Renal pelvis (tissue), 4 donors: ENCODE data around the gene CCT3. TPM values are rescaled to one million over a fixed set of nuclear protein-coding genes. Genes with fewer than 3 reads are reported as not detected.
"Not testable (repeated sequence)": the region's sequence is repeated elsewhere in the genome, so short reads cannot be mapped to it uniquely, and the experiment has no call there.

ENCODE experiments used
- DNase-seq: peaks from one replicate; pipeline ENCODE4 v3.0.0-alpha.2; 2013
- polyA plus RNA-seq, 3 donors: library from polyadenylated mRNA; unstranded; fragments of 120-200 nt; gene quantifications; one replicate each; pipeline ENCODE4 v1.2.1, GENCODE V29; 2013; ENCODE audit not compliant: insufficient read length in 3 of 3

CCT3 gene
- polyA plus RNA-seq, 3 donors: 297 to 392 (median 363) TPM

DNA sequence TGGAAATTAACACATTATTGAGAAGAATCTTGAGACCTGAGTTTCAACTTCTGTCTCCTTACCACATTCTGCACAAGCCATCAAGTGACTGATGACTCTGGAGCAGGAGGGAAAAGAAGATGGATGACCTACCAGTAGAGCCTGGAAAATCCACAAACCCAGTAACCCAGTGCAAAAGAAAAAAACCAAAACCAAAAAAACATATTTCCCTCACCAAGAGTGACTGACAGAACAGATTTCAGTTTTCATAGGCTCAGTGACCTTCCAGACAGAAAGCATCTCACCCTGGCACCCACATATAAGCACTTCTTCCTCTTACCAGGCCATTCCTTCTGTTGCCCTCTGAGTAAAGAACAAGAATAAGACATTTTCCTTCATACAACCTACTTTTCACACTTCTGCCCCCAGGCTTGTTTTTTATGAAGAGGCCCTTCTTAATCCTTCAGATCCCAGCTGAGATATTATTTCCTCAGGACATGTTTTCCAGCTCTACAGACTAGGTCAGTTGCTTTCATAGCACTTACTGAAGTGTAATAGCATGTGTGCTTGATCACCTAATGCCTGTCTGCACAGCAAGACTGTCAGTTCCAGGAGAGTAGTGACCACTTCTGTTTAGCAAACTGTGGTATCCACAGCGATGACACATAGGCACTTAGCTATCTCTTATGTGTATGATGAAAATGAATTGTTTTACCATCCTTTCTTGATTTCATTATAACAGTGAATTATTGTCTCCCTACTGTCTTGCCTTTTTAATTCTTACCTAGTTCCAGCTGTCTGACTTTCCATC lies 4.3 kb upstream of the CCT3 start:
- no peak for DNase-seq

DNA sequence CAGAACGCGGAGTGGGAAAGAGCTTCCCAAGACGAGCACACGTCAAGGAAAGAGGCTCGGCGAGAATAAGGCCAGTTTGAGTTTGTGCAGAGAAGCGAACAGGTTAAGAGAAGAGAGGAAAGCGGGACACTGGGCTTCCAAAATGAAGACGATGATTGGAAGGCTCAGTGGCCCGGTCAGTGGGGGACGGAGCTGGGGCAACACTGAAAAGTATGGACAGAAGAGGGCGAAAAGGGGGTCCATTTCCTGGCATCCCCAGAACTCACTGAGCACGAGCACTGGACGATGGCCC lies 258 bp downstream of the CCT3 start:
- DNase-seq: no peak

DNA sequence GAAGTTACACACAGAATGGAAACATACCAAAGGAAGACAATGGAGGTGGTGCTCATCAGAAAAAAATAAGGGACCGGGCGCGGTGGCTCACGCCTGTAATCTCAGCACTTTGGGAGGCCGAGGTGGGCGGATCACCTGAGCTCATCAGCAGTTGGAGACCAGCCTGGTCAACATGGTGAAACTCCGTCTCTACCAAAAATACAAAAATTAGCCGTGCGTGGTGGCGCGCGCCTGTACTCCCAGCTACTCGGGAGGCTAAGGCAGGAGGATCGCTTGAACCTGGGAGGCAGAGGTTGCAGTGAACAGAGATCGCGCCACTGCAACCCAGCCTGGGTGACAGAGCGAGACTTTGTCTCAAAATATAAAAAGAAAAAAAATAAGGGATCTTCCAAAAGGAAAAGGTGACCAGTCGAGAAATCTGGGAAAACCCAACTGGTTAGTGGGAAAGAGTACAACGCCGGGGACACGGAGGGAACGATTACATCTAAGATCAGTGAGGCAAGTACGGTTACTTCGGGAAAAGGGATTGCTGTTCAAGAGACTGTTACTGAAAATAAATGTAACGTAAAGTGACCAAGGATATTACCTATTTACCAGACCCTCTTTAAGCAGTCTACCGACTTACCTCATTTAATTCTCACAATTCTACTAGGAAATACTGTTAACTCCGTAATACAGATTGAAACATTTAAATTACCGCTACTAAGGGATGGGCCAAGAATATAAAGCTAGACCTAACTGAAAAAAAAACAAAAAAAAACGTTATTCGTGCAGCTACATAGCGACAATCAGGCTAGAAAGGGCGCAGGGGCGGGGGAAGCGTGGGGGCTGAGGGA lies 822 bp downstream of the CCT3 start:
- no peak for DNase-seq

DNA sequence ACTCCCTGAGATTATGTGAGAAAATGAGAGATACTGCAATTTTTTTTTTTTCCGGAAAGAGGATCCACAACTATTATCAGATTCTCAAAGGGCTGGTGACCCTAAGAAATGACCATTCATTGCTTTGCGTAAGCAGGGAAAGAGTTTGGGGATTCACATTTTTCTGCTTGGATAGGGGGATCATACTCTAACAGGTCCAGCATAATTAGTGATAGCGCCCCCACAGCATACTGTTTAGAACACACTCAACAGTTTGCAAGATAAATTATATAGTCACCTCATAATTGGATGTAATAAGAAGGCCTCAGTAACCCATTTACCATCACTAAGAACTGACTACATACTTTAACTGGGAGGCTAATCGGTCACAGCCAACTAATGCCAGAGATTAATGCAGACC lies 1.9 kb downstream of the CCT3 start:
- no peak for DNase-seq

DNA sequence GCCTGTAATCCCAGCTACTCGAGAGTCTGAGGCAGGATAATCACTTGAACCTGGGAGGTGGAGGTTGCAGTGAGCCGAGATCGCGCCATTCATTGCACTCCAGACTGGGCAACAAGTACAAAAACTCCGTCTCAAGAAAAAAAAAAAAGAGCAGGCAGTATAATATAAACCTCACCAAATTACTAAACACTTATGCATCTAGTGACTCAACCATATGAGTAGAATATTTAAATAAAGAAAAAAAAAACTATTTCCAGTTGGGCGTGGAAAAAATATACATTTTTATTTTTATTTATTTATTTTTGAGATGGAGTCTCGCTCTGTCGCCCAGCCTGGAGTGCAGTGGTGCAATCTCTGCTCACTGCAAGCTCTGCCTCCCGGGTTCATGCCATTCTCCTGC lies 14.9 kb downstream of the CCT3 start:
- DNase-seq: not testable (repeated sequence)

DNA sequence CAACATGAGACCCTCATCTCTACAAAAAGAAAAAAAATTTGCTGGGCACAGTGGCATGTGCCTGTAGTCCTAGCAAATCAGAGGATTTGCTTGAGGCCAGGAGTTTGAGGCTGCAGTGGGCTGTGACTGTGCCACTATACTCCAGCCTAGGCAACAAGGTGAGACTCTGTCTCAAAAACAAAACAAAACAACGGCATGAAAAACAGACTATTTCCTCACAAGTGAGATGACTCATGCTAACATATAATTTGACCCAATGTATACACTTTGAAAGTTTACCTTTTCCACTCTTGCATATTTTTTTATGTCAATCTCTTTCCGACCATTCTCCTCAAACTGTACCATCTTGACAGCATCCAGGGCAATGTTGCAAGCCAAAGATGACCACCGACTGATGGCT lies 17.5 kb downstream of the CCT3 start:
- no peak for DNase-seq

DNA sequence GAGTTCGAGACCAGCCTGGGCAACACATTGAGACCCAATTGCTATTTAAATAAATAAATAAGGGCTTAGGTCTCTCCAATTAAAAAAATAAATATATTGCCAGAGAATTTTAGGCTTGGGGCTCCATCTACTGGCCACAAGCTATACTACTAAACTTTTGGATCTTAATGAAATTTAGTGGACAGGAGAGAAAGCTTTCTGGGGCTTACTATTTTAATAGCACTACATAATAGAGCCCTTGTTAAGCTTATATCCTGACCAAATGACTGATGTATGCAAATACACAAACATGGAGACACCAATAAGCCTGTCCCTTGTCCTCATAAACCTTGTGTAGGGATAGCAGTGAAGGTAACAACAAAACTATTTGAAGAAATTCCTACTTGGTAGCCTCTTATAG lies 18.4 kb downstream of the CCT3 start:
- no peak for DNase-seq

DNA sequence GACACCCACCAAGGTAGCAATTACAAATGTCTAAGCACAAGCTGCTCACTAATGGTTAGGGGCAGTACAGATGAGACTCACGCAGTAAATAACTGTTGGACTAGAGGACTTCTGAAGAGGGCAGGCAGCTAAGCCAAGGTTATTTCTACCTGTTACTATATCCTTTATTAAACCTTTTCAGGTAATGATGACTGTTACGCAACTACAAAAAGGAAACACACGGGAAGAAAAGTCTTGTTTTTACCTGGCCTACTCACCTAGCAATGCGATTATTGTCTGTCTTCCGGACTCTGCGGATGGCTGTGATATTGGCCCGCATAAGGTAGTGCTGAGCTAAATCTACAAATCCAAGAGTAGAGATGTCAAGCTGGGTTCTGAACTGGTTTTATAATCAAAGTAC lies 21.2 kb downstream of the CCT3 start:
- no peak for DNase-seq

DNA sequence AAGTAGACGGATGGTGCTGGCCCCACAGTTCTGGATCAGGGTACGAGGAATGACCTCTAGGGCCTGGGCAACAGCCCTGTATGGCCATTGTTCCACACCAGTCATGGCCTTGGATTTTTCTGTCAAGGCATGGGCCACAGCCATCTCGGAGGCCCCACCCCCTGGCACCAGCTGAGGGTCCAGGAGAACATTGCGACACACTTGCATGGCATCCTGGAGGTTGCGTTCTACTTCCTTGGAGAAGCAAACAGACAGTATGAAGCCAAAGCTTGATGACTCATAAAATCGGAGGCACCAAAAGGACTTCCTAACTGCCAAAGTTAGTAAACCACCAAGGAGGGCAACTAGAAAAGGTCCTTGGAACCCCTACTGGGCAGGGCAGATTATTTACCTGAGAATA lies 27.1 kb downstream of the CCT3 start:
- no peak for DNase-seq

DNA sequence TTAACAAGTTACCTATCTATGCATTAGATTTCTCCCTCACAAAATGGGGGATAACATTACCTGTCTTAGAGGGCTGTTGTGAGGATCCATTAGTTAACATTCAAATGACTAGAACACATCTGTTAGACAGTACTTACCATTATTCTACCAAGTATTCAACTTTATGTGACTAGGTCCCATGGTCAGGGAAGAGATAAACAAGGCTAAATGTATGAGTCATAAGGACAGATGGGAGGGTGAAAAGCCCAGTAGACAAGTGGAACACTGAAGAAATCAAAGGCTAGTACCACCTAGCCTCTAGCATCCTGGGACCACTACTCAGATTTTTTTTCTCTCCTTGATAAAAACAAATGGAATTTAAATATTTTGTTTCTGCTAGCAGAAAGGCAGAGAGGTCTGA lies 30.0 kb downstream of the CCT3 start:
- DNase-seq: no peak

DNA sequence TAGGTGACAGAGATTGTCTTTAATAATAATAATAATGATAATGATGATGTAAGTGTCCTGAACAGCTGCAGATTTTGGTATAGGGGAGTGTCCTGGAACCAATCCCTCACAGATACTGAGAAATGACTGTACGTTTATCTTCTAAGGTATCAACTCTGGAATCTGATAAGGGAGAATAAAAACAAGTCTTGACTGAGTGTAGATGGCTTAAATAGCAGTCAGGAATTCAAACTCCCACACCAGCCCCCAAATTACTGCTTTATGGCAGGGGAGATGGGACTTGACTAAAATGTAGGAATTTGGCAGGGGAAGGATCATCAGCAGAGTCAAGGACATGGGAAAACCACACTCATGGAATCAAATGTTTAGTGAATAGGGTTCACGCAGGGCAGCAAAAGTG lies 32.9 kb downstream of the CCT3 start:
- no peak for DNase-seq

DNA sequence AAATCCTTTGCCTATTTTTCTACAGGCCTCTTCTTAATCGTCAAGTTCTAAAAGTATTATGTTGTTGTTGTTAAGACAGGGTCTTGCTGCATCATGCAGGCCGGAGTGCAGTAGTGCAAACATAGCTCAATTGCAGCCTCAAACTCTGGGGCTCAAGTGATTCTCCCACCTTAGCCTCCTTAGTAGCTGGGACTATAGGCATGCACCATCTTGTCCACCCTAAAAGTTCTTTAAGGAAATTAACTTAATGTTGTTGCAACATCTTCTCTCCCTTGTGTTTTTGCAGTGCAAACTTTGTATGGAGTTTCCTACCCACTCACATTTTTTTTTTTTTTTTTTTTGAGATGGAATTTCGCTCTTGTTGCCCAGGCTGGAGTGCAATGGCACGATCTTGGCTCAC lies 34.9 kb downstream of the CCT3 start:
- no peak for DNase-seq

DNA sequence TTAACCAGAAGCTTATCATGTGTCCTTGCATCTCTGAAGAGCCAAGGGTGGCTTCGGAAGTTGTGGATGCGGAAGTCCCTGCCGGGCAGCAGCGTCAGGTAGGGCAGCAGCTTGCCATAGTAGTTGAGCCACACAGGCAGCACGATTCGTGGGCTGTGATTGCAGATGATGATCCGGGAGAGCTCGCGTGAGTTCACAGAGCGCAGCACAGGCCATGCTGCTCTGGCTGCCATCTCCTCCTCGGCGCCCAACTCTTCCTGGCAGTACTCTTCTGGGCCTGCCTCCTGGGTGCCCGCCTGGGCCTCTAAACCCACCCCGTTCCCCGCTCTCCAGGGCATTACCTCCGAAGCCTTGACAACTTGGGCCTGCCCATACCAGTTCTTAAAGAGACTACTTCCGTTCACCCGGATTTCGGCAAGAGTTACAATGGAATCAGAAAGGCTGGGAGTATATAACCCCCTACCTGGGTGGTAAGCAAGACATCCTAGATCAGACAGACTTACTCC lies 39.2 kb downstream of the CCT3 start, which contains the start of gene VHLL:
Gene VHLL (minus strand): TSS at position 456 of the 506 bp plus-strand sequence. CDS start 118 bp downstream, at position 338.
- no peak for DNase-seq

DNA sequence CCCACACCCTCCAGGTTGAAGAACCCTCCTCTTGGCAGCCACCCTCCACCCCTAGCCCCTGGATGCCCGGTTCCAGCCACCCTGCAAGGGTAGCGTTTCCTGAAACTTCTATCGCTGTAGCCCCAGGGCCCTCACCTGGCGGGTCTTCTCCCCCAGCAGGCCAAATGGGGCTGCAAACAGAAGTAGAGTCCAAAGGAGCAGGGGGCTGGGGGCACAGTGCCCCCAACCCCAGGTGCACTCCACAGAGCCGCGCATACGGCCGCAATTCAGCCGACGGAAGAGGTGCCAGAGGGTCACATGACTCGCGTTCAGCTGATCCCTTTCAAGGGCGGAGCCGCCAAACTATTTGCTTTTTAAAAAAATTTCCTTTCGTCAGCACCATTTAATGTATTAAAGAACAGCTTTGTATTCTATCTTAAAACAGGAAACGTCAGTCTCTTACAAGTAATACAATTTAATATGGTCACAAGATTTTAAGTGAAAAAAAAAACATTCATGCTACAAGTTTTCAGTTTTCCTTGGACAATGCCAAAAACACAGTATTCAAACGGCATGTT lies 42.6 kb downstream of the CCT3 start, which contains the start of gene GLMP:
Gene GLMP (minus strand): TSS at position 289 of the 557 bp plus-strand sequence. CDS start 34 bp downstream, at position 255.
- DNase-seq: peak; percentile 54

DNA sequence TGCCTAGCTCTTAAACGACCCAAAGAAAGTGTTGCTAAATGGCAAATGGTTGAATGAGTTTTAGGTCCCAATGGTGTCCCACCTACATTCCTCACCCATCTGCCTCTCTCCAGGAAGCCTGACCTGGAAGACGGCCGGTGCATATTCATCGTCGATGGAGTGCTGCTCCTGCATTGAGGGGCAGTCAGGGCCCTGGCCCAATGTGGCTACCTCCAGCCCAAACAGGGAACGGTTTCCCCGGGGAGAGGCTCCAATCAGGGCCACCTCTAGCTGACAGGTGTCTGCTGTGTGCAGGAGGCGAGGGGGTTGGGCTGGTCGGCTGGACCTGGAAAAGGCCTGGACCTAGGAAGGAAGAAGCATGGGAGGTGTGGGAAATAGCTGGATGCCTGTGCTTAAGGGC lies 44.2 kb downstream of the CCT3 start:
- DNase-seq: no peak

DNA sequence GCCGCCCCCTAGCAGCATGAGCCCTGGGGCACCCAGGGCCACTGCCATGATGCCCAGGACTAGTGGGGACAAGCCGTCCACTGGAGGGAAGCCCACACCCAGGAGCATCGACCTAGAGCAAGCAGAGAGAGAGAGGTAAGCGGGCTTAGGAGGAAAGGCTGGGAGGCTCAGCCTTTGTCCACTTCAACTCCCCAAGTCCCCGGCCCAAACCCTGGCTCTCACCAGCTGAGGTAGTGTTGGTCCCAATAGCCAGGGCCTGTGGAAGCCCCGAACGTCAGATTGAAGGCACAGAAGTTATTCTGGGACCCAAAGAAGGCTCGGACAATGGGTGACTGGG lies 45.0 kb downstream of the CCT3 start:
- DNase-seq: no peak

DNA sequence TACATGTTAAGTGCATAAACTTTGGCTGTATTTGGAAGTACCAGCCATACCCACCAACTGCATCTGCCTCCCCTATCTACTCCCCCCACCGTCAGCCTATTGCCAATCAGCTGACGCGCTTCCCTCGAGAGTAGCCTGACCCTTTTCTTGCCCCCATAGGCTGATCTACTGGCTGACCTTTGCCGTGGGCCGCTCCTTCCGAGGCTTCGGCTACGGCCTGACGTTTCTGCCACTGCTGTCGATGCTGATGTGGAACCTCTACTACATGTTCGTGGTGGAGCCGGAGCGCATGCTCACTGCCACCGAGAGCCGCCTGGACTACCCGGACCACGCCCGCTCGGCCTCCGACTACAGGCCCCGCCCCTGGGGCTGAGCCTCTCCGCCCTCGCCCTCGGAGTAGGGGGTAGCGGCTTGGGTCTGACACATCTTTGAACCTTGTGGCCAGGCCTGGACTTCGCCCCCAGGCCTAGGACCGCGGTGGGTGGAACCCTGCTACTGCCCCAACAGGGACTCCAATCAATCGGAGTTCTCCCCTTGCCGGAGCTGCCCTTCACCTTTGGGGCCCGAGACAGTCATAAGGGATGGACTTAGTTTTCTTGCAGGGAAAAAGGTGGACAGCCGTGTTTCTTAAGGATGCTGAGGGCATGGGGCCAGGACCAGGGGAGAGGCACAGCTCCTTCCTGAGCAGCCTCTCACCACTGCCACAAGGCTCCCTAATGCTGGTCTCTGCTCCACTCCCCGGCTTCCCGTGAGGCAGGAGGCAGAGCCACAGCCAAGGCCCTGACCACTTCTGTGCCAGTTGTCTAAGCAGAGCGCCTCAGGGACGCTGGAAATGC lies 46.6 kb downstream of the CCT3 start:
- peak; percentile 72 for DNase-seq

DNA sequence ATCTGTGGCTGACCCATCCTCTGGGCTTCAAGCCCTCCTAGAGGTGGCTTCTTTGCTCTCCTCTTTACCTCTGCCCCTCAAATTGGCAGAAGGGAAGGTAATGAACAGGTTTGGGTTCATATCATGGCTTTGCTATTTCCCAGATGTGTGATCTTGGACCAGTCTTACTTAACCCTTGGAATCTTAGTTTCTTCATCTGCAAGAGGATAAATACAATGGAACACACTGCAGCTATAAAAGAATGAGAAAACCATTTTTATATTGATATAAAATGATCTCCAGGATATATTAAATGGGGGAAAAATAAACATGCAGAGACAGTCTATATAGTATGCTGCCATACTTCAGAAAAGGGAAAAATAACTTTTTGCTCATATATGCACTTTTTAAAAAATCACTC lies 48.2 kb downstream of the CCT3 start:
- DNase-seq: no peak

DNA sequence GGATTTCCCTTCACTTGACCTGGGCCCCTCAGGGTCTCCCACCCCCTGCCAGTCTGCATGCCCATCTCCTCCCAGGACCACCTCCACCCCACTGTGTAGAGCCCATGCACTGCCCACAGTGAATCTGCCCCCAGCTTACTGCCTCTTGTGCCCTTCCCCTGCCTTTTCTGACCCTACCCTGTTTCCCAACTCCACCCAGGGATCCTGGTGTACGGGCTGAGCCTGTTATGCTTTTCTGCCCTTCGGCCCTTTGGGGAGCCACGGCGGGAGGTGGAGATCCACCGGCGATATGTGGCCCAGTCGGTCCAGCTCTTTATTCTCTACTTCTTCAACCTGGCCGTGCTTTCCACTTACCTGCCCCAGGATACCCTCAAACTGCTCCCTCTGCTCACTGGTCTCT lies 52.0 kb downstream of the CCT3 start:
- DNase-seq: no peak

DNA sequence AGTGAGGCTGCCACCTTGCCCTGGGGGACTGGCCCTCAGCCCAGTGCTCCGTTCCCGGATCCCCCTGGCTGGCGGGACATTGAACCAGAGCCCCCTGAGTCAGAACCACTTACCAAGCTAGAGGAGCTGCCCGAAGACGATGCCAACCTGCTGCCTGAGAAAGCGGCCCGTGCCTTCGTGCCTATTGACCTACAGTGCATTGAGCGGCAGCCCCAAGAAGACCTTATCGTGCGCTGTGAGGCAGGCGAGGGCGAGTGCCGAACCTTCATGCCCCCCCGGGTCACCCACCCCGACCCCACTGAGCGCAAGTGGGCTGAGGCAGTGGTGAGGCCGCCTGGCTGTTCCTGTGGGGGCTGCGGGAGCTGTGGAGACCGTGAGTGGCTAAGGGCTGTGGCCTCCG lies 52.7 kb downstream of the CCT3 start:
- DNase-seq: no peak

DNA sequence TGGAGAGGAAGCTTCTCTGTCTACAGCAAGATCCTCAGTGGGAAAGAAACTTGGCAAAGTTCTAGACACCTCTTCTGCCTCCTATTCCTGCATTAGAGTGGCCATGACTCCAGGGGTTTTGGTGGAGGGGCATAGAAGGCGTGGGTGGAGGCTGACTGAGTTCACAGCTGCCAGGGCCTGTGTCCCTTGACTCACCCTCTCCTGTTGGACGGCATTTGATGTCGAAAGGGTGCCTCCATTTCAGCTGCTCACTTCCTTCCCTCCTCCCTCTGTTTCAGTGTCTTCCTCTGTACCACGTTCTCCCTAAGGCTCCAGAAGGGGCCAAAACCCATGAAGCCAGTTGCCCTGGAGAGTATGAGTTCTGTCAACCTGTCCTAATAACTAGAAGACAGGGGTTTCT lies 53.3 kb downstream of the CCT3 start:
- no peak for DNase-seq

DNA sequence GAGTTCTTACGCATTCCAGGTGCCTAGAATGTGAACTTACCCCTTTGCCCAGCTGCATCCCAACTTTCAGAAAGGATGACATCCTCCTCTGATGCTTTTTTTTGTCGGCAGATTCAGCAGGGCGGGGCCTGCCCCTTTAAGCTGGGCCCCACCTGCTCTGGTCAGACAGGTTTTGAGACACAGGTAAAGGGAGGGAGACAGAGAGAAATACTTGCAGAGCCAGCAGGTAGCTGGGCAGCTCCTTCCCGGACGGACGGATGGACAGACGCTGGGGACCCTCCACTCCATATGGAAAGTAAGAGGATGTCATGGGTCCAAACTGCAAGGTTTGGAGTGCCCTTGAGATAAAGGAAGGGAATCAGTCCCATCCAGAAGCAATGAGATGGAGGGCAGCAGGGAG lies 54.0 kb downstream of the CCT3 start, which contains the start of gene TMEM79:
Gene TMEM79 (plus strand): TSS at position 214 of the 400 bp plus-strand sequence. CDS start 902 bp downstream, outside the sequence.
- no peak for DNase-seq
